ENCODE data around the gene PRAMEF27.
"Not testable (repeated sequence)": the region's sequence is repeated elsewhere in the genome, so short reads cannot be mapped to it uniquely, and the experiment has no call there.

PRAMEF27 gene

GRCh38 chr1:13056475-13056874 is at the start of gene PRAMEF27:
Gene PRAMEF27, minus strand, starts transcription at chr1:13056575. Its CDS starts 2,916 bp downstream, at chr1:13053659.
- H3K4me3 ChIP-seq (ENCODE audit: low read length); H3K9me3 ChIP-seq (ENCODE audit: control insufficient read depth, low read length); H3K36me3 ChIP-seq (ENCODE audit: control insufficient read depth, insufficient read depth, low read length, severe bottlenecking); H3K9ac ChIP-seq (ENCODE audit: low read length); H3K4me1 ChIP-seq (ENCODE audit: control insufficient read depth, insufficient read depth, low read length); H3K27me3 ChIP-seq (replicated peaks; ENCODE audit: control insufficient read depth, insufficient read depth, low read length); DNase-seq (ENCODE audit: low read depth): not testable (repeated sequence)

GRCh38 chr1:13070474-13070873 is 14.1 kb upstream of the PRAMEF27 start, which contains the start of gene PRAMEF25:
Gene PRAMEF25, plus strand, starts transcription at chr1:13070774. Its CDS starts 2,920 bp downstream, at chr1:13073694.
- H3K4me1 ChIP-seq (ENCODE audit: control insufficient read depth, insufficient read depth, low read length); DNase-seq (ENCODE audit: low read depth); H3K9ac ChIP-seq (ENCODE audit: low read length); H3K4me3 ChIP-seq (ENCODE audit: low read length); H3K27me3 ChIP-seq (replicated peaks; ENCODE audit: control insufficient read depth, insufficient read depth, low read length); H3K36me3 ChIP-seq (ENCODE audit: control insufficient read depth, insufficient read depth, low read length, severe bottlenecking); H3K9me3 ChIP-seq (ENCODE audit: control insufficient read depth, low read length): not testable (repeated sequence)

- not testable (repeated sequence) for DNase-seq (ENCODE audit: low read depth); H3K36me3 ChIP-seq (ENCODE audit: control insufficient read depth, insufficient read depth, low read length, severe bottlenecking); H3K27me3 ChIP-seq (replicated peaks; ENCODE audit: control insufficient read depth, insufficient read depth, low read length); H3K9me3 ChIP-seq (ENCODE audit: control insufficient read depth, low read length); H3K9ac ChIP-seq (ENCODE audit: low read length); H3K4me3 ChIP-seq (ENCODE audit: low read length); H3K4me1 ChIP-seq (ENCODE audit: control insufficient read depth, insufficient read depth, low read length)
These were observed 36.5 kb downstream of the PRAMEF27 start for GRCh38 chr1:13019846-13020245.

GRCh38 chr1:13011932-13012331 is 44.4 kb downstream of the PRAMEF27 start:
- not testable (repeated sequence) for H3K4me1 ChIP-seq (ENCODE audit: control insufficient read depth, insufficient read depth, low read length); H3K9ac ChIP-seq (ENCODE audit: low read length); H3K36me3 ChIP-seq (ENCODE audit: control insufficient read depth, insufficient read depth, low read length, severe bottlenecking); H3K9me3 ChIP-seq (ENCODE audit: control insufficient read depth, low read length); H3K4me3 ChIP-seq (ENCODE audit: low read length); H3K27me3 ChIP-seq (replicated peaks; ENCODE audit: control insufficient read depth, insufficient read depth, low read length); DNase-seq (ENCODE audit: low read depth)

GRCh38 chr1:13009348-13009747 is 47.0 kb downstream of the PRAMEF27 start:
- not testable (repeated sequence) for H3K36me3 ChIP-seq (ENCODE audit: control insufficient read depth, insufficient read depth, low read length, severe bottlenecking); H3K4me3 ChIP-seq (ENCODE audit: low read length); H3K27me3 ChIP-seq (replicated peaks; ENCODE audit: control insufficient read depth, insufficient read depth, low read length); H3K9me3 ChIP-seq (ENCODE audit: control insufficient read depth, low read length); DNase-seq (ENCODE audit: low read depth); H3K4me1 ChIP-seq (ENCODE audit: control insufficient read depth, insufficient read depth, low read length); H3K9ac ChIP-seq (ENCODE audit: low read length)

DNA sequence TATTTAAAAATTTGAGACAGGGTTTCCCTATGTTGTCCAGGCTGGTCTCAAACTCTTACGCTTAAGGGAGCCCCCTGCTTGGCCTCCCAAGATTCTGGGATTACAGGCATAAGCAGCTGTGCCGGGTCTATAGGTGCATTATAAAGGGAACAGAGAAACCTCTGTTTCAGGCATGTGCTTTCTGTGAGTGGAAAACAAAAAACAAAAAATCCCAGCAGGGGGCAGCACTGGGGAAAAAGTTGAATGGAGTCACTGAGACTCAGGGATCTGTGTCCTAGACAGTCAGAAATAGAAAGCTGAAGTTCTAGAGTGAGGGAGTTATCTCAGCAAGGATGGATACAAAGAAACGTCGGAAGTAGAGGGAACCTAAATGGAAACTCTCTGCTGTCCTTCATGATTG is 50.6 kb downstream of the PRAMEF27 start:
- not testable (repeated sequence) for H3K9me3 ChIP-seq (ENCODE audit: control insufficient read depth, low read length); H3K4me1 ChIP-seq (ENCODE audit: control insufficient read depth, insufficient read depth, low read length); H3K36me3 ChIP-seq (ENCODE audit: control insufficient read depth, insufficient read depth, low read length, severe bottlenecking); H3K4me3 ChIP-seq (ENCODE audit: low read length); H3K27me3 ChIP-seq (replicated peaks; ENCODE audit: control insufficient read depth, insufficient read depth, low read length); H3K9ac ChIP-seq (ENCODE audit: low read length); DNase-seq (ENCODE audit: low read depth)
